NB4 (cell line): ENCODE measurements around the gene MSH4.
"Not testable (repeated sequence)": the region's sequence is repeated elsewhere in the genome, so short reads cannot be mapped to it uniquely, and the experiment has no call there.

Experiments used
- CTCF ChIP-seq: IDR thresholded peaks from one replicate; pipeline ENCODE4 v1.5.1; 2012; ENCODE audit warnings: low read depth, low read length
- POLR2A ChIP-seq: IDR thresholded peaks from 2 replicates; pipeline ENCODE4 v1.6.1; 2011; ENCODE audit warnings: mild to moderate bottlenecking; ENCODE audit not compliant: insufficient read length; ENCODE audit errors: extremely low read depth

GRCh38 chr1:75780183-75780582 lies 16.5 kb upstream of the MSH4 start:
- TF ChIP-seq POLR2A, CTCF: not testable (repeated sequence)
